ENCODE results near the gene TREM1. TPM values are rescaled to one million over a fixed set of nuclear protein-coding genes. Genes with fewer than 3 reads are reported as not detected.

The TREM1 gene
- total RNA-seq, 1 experiment from 2014 or later = not detected

DNA sequence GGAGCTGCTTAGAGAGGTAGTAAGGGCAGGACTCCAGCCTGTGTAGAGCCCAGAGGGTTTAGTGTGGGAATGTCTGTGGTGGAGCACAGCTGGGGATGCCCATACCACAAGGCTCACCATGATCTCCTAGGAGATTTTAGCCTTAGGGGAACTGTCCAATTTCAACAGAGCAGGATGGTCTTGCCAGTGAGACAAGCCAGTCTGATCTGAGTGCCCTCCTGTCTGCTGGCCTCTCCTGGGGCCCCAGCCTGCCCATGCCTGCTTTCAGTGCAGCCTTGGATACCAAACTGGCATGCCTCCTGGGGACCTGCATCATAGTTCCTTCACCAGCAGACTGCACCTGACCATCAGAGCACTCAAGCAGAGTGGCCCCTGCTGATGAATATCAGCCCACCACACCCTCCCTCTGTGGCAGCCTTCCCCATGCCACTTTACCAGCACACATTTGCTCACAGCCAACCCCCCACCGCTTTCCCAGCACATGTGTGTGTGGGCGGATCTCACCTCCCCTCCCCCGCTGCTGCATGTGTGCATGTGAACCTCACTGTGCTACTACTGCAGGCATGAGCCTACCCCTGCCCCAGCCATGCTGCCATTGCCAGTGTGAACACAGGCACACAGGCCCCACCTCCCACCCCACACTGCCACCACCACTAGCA is 7.9 kb upstream of the TREM1 start:
- no peaks in the 10 kb centered on the region for H3K36me3 ChIP-seq (ENCODE audit: low read depth)
- H3K4me2 ChIP-seq = no peak overlapping the region
- H3F3A ChIP-seq (ENCODE audit: insufficient read depth, low read depth) = no peaks in the 10 kb centered on the region
- H3K79me2 ChIP-seq (ENCODE audit: low read depth) = no peaks in the 10 kb centered on the region
- no TSS peak for BruUV-seq (replicated peaks)
- H3K27me3 ChIP-seq (ENCODE audit: insufficient read depth, low read depth) = no peaks in the 10 kb centered on the region
- DNase-seq = no peak
- H3K4me1 ChIP-seq (replicated peaks; ENCODE audit: insufficient read depth) = no peaks in the 10 kb centered on the region
- no peak overlapping the region for H2AFZ ChIP-seq
- H3K9me2 ChIP-seq (ENCODE audit: insufficient read depth) = no peaks in the 10 kb centered on the region
- TF ChIP-seq, protein P1, sequence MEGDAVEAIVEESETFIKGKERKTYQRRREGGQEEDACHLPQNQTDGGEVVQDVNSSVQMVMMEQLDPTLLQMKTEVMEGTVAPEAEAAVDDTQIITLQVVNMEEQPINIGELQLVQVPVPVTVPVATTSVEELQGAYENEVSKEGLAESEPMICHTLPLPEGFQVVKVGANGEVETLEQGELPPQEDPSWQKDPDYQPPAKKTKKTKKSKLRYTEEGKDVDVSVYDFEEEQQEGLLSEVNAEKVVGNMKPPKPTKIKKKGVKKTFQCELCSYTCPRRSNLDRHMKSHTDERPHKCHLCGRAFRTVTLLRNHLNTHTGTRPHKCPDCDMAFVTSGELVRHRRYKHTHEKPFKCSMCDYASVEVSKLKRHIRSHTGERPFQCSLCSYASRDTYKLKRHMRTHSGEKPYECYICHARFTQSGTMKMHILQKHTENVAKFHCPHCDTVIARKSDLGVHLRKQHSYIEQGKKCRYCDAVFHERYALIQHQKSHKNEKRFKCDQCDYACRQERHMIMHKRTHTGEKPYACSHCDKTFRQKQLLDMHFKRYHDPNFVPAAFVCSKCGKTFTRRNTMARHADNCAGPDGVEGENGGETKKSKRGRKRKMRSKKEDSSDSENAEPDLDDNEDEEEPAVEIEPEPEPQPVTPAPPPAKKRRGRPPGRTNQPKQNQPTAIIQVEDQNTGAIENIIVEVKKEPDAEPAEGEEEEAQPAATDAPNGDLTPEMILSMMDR (conservative IDR thresholded peaks at IDR 0.05) = no peak
- TF ChIP-seq EZH2 (IDR thresholded peaks at IDR 0.05; ENCODE audit: low read depth) = no peak
- ChIA-PET POLR2A (ENCODE audit: unreplicated experiment) (no interaction called here), CTCF (no interaction called here)
- H3K9me3 ChIP-seq (ENCODE audit: insufficient read depth, low read depth) = peaks cover 11% of the 10 kb centered on the region
- H3K27ac ChIP-seq = no peak overlapping the region
- no peak overlapping the region for H3K4me3 ChIP-seq
- intact Hi-C loops (cut with micrococcal nuclease; ENCODE audit: unreplicated experiment) = no loop called here
- H4K20me1 ChIP-seq (ENCODE audit: insufficient read depth) = no peaks in the 10 kb centered on the region

DNA sequence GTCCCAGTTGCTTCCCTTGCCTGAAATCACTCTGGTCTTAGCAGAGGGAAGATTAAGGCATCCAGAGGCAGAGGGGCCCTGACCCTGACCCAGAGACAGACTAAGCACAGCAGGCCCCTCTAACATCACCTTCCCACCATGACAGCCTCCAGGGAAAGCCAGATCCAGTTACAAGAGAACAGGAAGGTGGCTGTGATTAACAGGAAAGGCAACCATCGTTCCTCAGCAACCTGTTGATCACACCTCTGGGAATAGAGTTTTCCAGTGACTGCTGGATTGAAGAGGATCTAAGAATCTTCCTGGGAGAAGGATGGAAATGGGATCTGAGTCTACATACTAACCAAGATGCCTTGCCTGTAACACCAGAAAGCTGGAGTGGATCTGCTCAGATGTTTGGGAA is 5.2 kb upstream of the TREM1 start:
- no TSS peak for BruUV-seq (replicated peaks)
- Histone ChIP-seq H3K4me3 (no peak overlapping the region), H3K9me3 (ENCODE audit: insufficient read depth, low read depth) (no peaks in the 10 kb centered on the region), H3F3A (ENCODE audit: insufficient read depth, low read depth) (no peaks in the 10 kb centered on the region), H3K27me3 (ENCODE audit: insufficient read depth, low read depth) (no peaks in the 10 kb centered on the region), H3K79me2 (ENCODE audit: low read depth) (no peaks in the 10 kb centered on the region), H3K4me1 (replicated peaks; ENCODE audit: insufficient read depth) (no peaks in the 10 kb centered on the region), H3K36me3 (ENCODE audit: low read depth) (no peaks in the 10 kb centered on the region), H3K4me2 (no peak overlapping the region), H4K20me1 (ENCODE audit: insufficient read depth) (no peaks in the 10 kb centered on the region), H3K27ac (no peak overlapping the region), H2AFZ (no peak overlapping the region), H3K9me2 (ENCODE audit: insufficient read depth) (no peaks in the 10 kb centered on the region)
- CTCF ChIA-PET = no interaction called here
- POLR2A ChIA-PET (ENCODE audit: unreplicated experiment) = no interaction called here
- intact Hi-C loops (cut with micrococcal nuclease; ENCODE audit: unreplicated experiment) = no loop called here
- no peak for DNase-seq
- TF ChIP-seq EZH2 (IDR thresholded peaks at IDR 0.05; ENCODE audit: low read depth) = no peak
- TF ChIP-seq, protein P1 (conservative IDR thresholded peaks at IDR 0.05) = no peak

DNA sequence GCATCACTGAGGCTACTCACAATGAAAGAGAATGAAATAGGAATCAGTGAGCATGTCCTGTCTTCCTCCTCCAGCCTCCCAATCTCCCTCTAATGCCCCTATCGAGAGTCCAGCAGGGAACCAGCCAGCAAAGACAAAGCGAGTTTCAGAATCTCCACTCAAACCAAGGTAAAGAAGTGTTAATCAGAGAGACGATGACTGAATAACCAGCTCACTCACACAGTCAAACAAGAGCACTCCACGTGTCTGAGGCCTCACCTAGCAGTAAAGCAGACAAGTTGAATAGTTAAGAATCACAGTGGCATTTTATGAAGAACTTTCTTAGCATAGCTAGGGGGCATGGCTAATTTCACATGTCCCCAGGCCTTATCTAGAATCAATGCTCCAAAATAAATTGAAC is 3.3 kb upstream of the TREM1 start:
- Histone ChIP-seq H3K4me3 (no peak overlapping the region), H3K79me2 (ENCODE audit: low read depth) (no peaks in the 10 kb centered on the region), H3K9me2 (ENCODE audit: insufficient read depth) (no peaks in the 10 kb centered on the region), H3K36me3 (ENCODE audit: low read depth) (no peaks in the 10 kb centered on the region), H3K9me3 (ENCODE audit: insufficient read depth, low read depth) (no peaks in the 10 kb centered on the region), H3F3A (ENCODE audit: insufficient read depth, low read depth) (no peaks in the 10 kb centered on the region), H2AFZ (no peak overlapping the region), H3K27ac (no peak overlapping the region), H4K20me1 (ENCODE audit: insufficient read depth) (no peaks in the 10 kb centered on the region), H3K27me3 (ENCODE audit: insufficient read depth, low read depth) (no peaks in the 10 kb centered on the region), H3K4me2 (no peak overlapping the region), H3K4me1 (replicated peaks; ENCODE audit: insufficient read depth) (no peaks in the 10 kb centered on the region)
- ChIA-PET CTCF (no interaction called here), POLR2A (ENCODE audit: unreplicated experiment) (no interaction called here)
- TF ChIP-seq, protein P1 (conservative IDR thresholded peaks at IDR 0.05) = no peak
- no peak for TF ChIP-seq EZH2 (IDR thresholded peaks at IDR 0.05; ENCODE audit: low read depth)
- BruUV-seq (replicated peaks) = no TSS peak
- DNase-seq = no peak
- intact Hi-C loops (cut with micrococcal nuclease; ENCODE audit: unreplicated experiment) = no loop called here

Data from PC-9 (cell line).